Gastrocnemius medialis (tissue), 4 donors: ENCODE measurements around the gene ATRNL1.

Experiments
- POLR2A ChIP-seq, 2 donors: fragments of 450-650 bp; IDR thresholded peaks; one replicate each; pipeline ENCODE4 v1.6.1; 2017; ENCODE audit warnings: antibody characterized with exemption in 2 of 2, mild to moderate bottlenecking in 2 of 2, moderate library complexity in 2 of 2
- TF ChIP-seq, protein P1 (sequence below), 5 experiments: fragments of 450-650 bp in 3 of 5; fragments of 200-600 bp in 2 of 5; sonication (generic) in 2 of 5; IDR thresholded peaks in 4 of 5; conservative IDR thresholded peaks in 1 of 5; 1 replicate in 4 of 5; 2 replicates in 1 of 5; pipeline ENCODE4 v1.5.1; 2016 to 2019; ENCODE audit warnings: antibody characterized with exemption in 5 of 5, mild to moderate bottlenecking in 3 of 5, moderate library complexity in 3 of 5

DNA sequence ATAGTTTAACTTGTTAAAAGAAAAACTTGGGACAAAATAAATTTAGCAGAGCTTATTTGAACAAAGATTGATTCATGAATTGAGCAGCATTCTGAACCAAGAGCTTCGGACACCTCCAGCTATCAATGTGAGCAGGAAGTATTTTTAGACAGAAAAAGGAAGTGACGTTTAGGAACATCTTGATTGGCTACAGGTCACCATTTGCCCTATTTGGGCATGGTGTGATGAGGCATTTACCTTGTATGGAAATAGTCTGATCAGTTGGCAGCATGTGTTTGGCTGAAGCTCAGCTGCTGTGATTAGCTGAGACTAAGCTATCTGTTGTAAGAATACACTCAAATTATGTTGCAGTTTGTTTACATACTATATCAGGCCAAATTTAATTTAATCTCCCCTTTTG lies 185.1 kb downstream of the ATRNL1 start:
- TF ChIP-seq, protein P1, sequence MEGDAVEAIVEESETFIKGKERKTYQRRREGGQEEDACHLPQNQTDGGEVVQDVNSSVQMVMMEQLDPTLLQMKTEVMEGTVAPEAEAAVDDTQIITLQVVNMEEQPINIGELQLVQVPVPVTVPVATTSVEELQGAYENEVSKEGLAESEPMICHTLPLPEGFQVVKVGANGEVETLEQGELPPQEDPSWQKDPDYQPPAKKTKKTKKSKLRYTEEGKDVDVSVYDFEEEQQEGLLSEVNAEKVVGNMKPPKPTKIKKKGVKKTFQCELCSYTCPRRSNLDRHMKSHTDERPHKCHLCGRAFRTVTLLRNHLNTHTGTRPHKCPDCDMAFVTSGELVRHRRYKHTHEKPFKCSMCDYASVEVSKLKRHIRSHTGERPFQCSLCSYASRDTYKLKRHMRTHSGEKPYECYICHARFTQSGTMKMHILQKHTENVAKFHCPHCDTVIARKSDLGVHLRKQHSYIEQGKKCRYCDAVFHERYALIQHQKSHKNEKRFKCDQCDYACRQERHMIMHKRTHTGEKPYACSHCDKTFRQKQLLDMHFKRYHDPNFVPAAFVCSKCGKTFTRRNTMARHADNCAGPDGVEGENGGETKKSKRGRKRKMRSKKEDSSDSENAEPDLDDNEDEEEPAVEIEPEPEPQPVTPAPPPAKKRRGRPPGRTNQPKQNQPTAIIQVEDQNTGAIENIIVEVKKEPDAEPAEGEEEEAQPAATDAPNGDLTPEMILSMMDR (IDR thresholded peaks at IDR 0.05 in 4 of 5, conservative IDR thresholded peaks at IDR 0.05 in 1 of 5): no peak
- TF ChIP-seq POLR2A (IDR thresholded peaks at IDR 0.05): no peak
